Kidney (tissue), 14 donors: Measurements from ENCODE around the gene MOB1B. TPM values are rescaled to one million over a fixed set of nuclear protein-coding genes. Genes with fewer than 3 reads are reported as not detected.

Source experiments
- DNase-seq, 5 donors: peaks; one replicate each; pipeline ENCODE4 v3.0.0-alpha.2; 2013 to 2020
- FAIRE-seq: peaks from 2 replicates; lab custom pipeline; 2012; peaks lifted over from hg19 to GRCh38; lab: Jason Lieb, UNC
- H3K27ac ChIP-seq, 2 donors: one replicate each; pipeline ENCODE4 v1.7.0; 2013; ENCODE audit warnings: low read depth in 2 of 2, low read length in 2 of 2, inconsistent platforms in 1 of 2
- H3K27me3 ChIP-seq: one replicate; pipeline ENCODE4 v1.7.1; 2013; ENCODE audit warnings: low read length, inconsistent platforms; ENCODE audit not compliant: control insufficient read depth, insufficient read depth
- H3K36me3 ChIP-seq, 3 donors: one replicate each; pipeline versions ENCODE4 v1.7.0 to v1.7.1; 2013; ENCODE audit warnings: low read length in 3 of 3, control low read depth in 1 of 3, inconsistent platforms in 1 of 3; ENCODE audit not compliant: insufficient read depth in 3 of 3, control insufficient read depth in 2 of 3
- H3K4me1 ChIP-seq, 3 donors: one replicate each; pipeline versions ENCODE4 v1.7.0 to v1.7.1; 2013; ENCODE audit warnings: low read length in 3 of 3, inconsistent platforms in 1 of 3, low read depth in 1 of 3; ENCODE audit not compliant: control insufficient read depth in 2 of 3, insufficient read depth in 2 of 3
- H3K4me3 ChIP-seq, 3 donors: one replicate each; pipeline versions ENCODE4 v1.7.0 to v1.8.1; 2013; ENCODE audit warnings: low read length in 3 of 3, control low read depth in 1 of 3, inconsistent platforms in 1 of 3
- H3K9ac ChIP-seq, 3 donors: one replicate each; pipeline versions ENCODE4 v1.7.0 to v1.7.1; 2013; ENCODE audit warnings: low read length in 3 of 3, control low read depth in 1 of 3, inconsistent platforms in 1 of 3
- H3K9me3 ChIP-seq, 3 donors: one replicate each; pipeline versions ENCODE4 v1.7.0 to v1.7.1; 2013; ENCODE audit warnings: low read length in 3 of 3, control low read depth in 1 of 3, inconsistent platforms in 1 of 3; ENCODE audit not compliant: control insufficient read depth in 2 of 3, insufficient read depth in 1 of 3
- intact Hi-C: fragments of 100-400 bp; cut with DNase I; formaldehyde crosslinking; loops from one replicate; pipeline ENCODE4 v1.11.1; 2022
- polyA plus RNA-seq: library from polyadenylated mRNA; stranded (reverse); fragments of 350-450 nt; fragmentation: Illumina TruSeq; extraction: RNeasy Lipid Tissue Mini Kit (QIAGEN cat#74804); gene quantifications from one replicate; pipeline ENCODE4 v1.2.3, GENCODE V29; 2014; ENCODE audit warnings: low read depth, low replicate concordance; ENCODE audit not compliant: insufficient read depth
- total RNA-seq: library from RNA; stranded (reverse); fragmentation: NEBNext Ultra II Directional; extraction: Animal tissue kit (Norgen Biotek cat#: 25700); gene quantifications from one replicate; pipeline ENCODE4 v1.2.1, GENCODE V29; 2021
- TF ChIP-seq, protein P1 (sequence below): IDR thresholded peaks from 3 replicates; pipeline ENCODE4 v1.5.1; 2012; ENCODE audit warnings: mild to moderate bottlenecking, moderate library complexity, borderline replicate concordance; ENCODE audit not compliant: insufficient read depth; ENCODE audit errors: extremely low read depth
- donor health status: control.
- donor health status: control.
- donor health status: control.
- donor health status: control.
- donor health status: control.
- donor health status: DM: yes; HTN: yes; CAD: no.
- donor health status: Normal renal cell carcinoma (clear cell type).

The MOB1B gene
- total and polyA plus RNA-seq, 2 donors from 2014 or later, result 13.9 to 34.2 TPM

DNA sequence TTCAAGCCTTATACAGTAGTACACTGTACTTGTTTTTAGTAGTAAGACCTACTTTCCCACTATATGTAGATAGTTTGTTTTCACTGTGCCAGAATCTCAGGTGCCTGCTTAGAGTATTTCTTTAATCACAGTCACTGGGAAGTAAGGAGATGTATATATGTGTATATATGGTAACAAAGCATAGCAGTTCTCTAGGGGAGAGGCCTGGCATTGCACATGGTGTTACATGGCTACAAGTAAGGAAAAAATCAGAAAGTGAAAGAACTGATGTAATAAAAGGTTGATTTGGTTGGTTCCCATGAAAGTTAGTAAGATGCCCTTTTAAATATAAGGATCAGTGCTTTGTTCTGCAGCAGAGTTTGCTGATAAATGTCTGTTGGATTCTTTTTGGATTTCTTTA is 81.9 kb downstream of the MOB1B start:
- intact Hi-C loops, result no loop called here
- no peak overlapping the region for H3K27ac ChIP-seq
- no peaks in the 10 kb centered on the region for H3K9me3 ChIP-seq
- no peak overlapping the region for H3K9ac ChIP-seq
- H3K4me1 ChIP-seq, result peaks cover 0 to 5% (median 2%) of the 10 kb centered on the region in 3 donors
- peaks cover 0 to 4% (median 2%) of the 10 kb centered on the region in 3 donors for H3K36me3 ChIP-seq
- H3K27me3 ChIP-seq, result no peaks in the 10 kb centered on the region
- FAIRE-seq (no peak), DNase-seq (no peak)
- H3K4me3 ChIP-seq, result no peak overlapping the region
- TF ChIP-seq, protein P1, sequence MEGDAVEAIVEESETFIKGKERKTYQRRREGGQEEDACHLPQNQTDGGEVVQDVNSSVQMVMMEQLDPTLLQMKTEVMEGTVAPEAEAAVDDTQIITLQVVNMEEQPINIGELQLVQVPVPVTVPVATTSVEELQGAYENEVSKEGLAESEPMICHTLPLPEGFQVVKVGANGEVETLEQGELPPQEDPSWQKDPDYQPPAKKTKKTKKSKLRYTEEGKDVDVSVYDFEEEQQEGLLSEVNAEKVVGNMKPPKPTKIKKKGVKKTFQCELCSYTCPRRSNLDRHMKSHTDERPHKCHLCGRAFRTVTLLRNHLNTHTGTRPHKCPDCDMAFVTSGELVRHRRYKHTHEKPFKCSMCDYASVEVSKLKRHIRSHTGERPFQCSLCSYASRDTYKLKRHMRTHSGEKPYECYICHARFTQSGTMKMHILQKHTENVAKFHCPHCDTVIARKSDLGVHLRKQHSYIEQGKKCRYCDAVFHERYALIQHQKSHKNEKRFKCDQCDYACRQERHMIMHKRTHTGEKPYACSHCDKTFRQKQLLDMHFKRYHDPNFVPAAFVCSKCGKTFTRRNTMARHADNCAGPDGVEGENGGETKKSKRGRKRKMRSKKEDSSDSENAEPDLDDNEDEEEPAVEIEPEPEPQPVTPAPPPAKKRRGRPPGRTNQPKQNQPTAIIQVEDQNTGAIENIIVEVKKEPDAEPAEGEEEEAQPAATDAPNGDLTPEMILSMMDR, result no peak

DNA sequence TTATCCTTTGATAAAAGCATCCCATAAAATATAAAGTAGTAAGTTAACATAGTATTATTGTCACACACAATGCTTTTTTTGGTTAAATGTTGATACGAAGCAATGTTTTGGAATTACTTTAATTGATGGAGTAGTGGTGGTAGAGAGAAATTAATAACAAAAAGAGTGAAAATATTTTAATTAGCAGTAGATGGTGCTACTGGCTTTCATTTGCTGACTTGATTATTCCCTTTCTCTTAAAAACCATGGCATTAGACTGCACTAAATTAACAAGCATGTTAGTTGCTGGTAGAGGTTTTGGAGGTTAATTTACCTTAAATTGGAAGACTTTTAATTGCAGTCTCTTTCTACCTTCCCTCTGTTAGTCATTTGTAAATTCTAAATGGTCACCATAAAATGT is 82.4 kb downstream of the MOB1B start:
- Histone ChIP-seq H3K4me3 (no peak overlapping the region), H3K9me3 (no peaks in the 10 kb centered on the region), H3K27me3 (no peaks in the 10 kb centered on the region), H3K4me1 (peaks cover 0 to 5% (median 2%) of the 10 kb centered on the region in 3 donors), H3K9ac (no peak overlapping the region), H3K36me3 (peaks cover 0 to 4% (median 2%) of the 10 kb centered on the region in 3 donors), H3K27ac (no peak overlapping the region)
- intact Hi-C loops, result no loop called here
- no peak for FAIRE-seq
- TF ChIP-seq, protein P1, result no peak
- DNase-seq, result no peak

DNA sequence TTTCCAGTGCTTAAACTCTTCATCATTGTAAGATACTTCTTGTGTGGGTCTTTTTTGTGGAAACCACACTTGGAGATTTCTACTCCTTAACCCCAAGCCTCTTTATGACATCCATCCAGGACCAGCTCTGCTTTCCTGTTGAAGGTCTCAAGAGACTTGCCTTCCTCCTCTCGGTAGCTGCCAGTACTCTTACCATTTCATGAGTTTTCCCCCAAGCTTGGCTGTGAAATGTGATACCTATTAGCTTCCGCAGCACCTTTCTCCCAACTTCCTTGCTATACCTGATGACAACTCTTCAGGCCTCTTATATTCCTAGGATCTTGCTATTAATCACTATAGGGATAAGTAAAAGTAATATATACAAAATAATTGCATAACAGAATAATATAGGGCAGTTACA is 89.4 kb downstream of the MOB1B start:
- no peak for FAIRE-seq
- Histone ChIP-seq H3K27ac (no peak overlapping the region), H3K9ac (no peak overlapping the region), H3K4me1 (peaks cover 0 to 9% (median 0%) of the 10 kb centered on the region in 3 donors), H3K4me3 (no peak overlapping the region), H3K27me3 (no peaks in the 10 kb centered on the region), H3K9me3 (no peaks in the 10 kb centered on the region), H3K36me3 (no peaks in the 10 kb centered on the region)
- intact Hi-C loops, result no loop called here
- no peak for DNase-seq
- TF ChIP-seq, protein P1, result no peak

- Histone ChIP-seq H3K4me3 (peak overlapping the region; percentile 77 to 88 (median 86)), H3K27me3 (no peaks in the 10 kb centered on the region), H3K4me1 (peaks cover 0 to 9% (median 0%) of the 10 kb centered on the region in 3 donors), H3K9ac (peak overlapping the region in 1 of 3 donors; percentile 92), H3K27ac (no peak overlapping the region), H3K9me3 (no peaks in the 10 kb centered on the region), H3K36me3 (no peaks in the 10 kb centered on the region)
- FAIRE-seq (no peak), DNase-seq (peak in 1 of 5 donors; percentile 26)
- TF ChIP-seq, protein P1, result no peak
- intact Hi-C loops, result no loop called here
Measured at GRCh38 chr4:70992391-70992881, 90.3 kb downstream of the MOB1B start.
